Sigmoid colon (tissue), 7 donors: ENCODE data around the gene OR5AN1. TPM values are rescaled to one million over a fixed set of nuclear protein-coding genes. Genes with fewer than 3 reads are reported as not detected.
"Not testable (repeated sequence)": the region's sequence is repeated elsewhere in the genome, so short reads cannot be mapped to it uniquely, and the experiment has no call there.

Source experiments
- DNase-seq: peaks from one replicate; pipeline ENCODE4 v3.0.0-alpha.2; 2019
- H3K27ac ChIP-seq, 4 donors: fragments of 200-600 bp; sonication (generic); one replicate each; pipeline ENCODE4 v1.5.1; 2016 to 2019; ENCODE audit warnings: mild to moderate bottlenecking in 1 of 4
- H3K27me3 ChIP-seq, 3 donors: fragments of 200-600 bp; sonication (generic); one replicate each; pipeline ENCODE4 v1.5.1; 2019; ENCODE audit warnings: mild to moderate bottlenecking in 1 of 3
- H3K36me3 ChIP-seq, 4 donors: fragments of 200-600 bp; sonication (generic); one replicate each; pipeline ENCODE4 v1.5.1; 2016 to 2019
- H3K4me1 ChIP-seq, 4 donors: fragments of 200-600 bp; sonication (generic); one replicate each; pipeline ENCODE4 v1.5.1; 2017 to 2019
- H3K4me3 ChIP-seq, 4 donors: fragments of 200-600 bp; sonication (generic); one replicate each; pipeline ENCODE4 v1.5.1; 2017 to 2019; ENCODE audit warnings: mild to moderate bottlenecking in 2 of 4, moderate library complexity in 1 of 4
- H3K9me3 ChIP-seq, 4 donors: fragments of 200-600 bp in 3 of 4; sonication (generic) in 3 of 4; one replicate each; pipeline versions ENCODE4 v1.5.1 to v1.6.1; 2013 to 2019
- CTCF ChIP-seq, 4 experiments: fragments of 450-650 bp in 3 of 4; fragments of 200-600 bp in 1 of 4; IDR thresholded peaks; one replicate each; pipeline ENCODE4 v1.5.1; 2016 to 2019; ENCODE audit warnings: antibody characterized with exemption in 4 of 4, mild to moderate bottlenecking in 3 of 4, moderate library complexity in 2 of 4
- EP300 ChIP-seq, 4 donors: sonication (generic); formaldehyde crosslinking; IDR thresholded peaks; one replicate each; pipeline ENCODE4 v1.6.1; 2017; ENCODE audit warnings: antibody characterized with exemption in 4 of 4
- POLR2A ChIP-seq, 2 donors: fragments of 450-650 bp; IDR thresholded peaks; one replicate each; pipeline ENCODE4 v1.6.1; 2016; ENCODE audit warnings: antibody characterized with exemption in 2 of 2, mild to moderate bottlenecking in 2 of 2, moderate library complexity in 2 of 2
- POLR2AphosphoS5 ChIP-seq, 4 donors: sonication (generic); formaldehyde crosslinking; IDR thresholded peaks; one replicate each; pipeline ENCODE4 v1.6.1; 2017; ENCODE audit warnings: antibody characterized with exemption in 4 of 4
- WGBS, 2 donors: extraction: QIAGEN DNeasy Blood & Tissue Kit; methylation state at CpG; one replicate each; pipeline ENCODE4 v1.1.7; 2013; 5-methylcytosine and 5-hydroxymethylcytosine counted together
- intact Hi-C: fragments of 100-400 bp; cut with DNase I; formaldehyde crosslinking; loops from one replicate; pipeline ENCODE4 v1.15.1; 2023
- polyA plus RNA-seq, 3 donors: library from polyadenylated mRNA; stranded (reverse); fragments of 200-250 nt; gene quantifications; one replicate each; pipeline ENCODE4 v1.2.3, GENCODE V29; 2013
- total RNA-seq, 4 donors: library from RNA; depleted of rRNA; stranded (reverse); fragments of >200 nt; gene quantifications; one replicate each; pipeline ENCODE4 v1.1.0, GENCODE V29; 2016
- donor health status: healthy with polysubstance abuse.
- donor health status: Bipolar disorder and iron deficiency.
- donor health status: healthy.

OR5AN1 gene
- total and polyA plus RNA-seq, 7 donors = not detected

- intact Hi-C loops = no loop called here
- H3K4me3 ChIP-seq = no peak overlapping the region
- H3K27me3 ChIP-seq = no peaks in the 10 kb centered on the region
- H3K36me3 ChIP-seq = no peaks in the 10 kb centered on the region
- no peak overlapping the region for H3K27ac ChIP-seq
- WGBS, 2 donors = 53 to 60% methylated on average over 8 of the region's 8 CpGs
- no peaks in the 10 kb centered on the region for H3K4me1 ChIP-seq
- no peak for DNase-seq
- TF ChIP-seq POLR2AphosphoS5 (IDR thresholded peaks at IDR 0.05) = no peak
- TF ChIP-seq CTCF (IDR thresholded peaks at IDR 0.05) = no peak
- no peak for TF ChIP-seq POLR2A (IDR thresholded peaks at IDR 0.05)
- TF ChIP-seq EP300 (IDR thresholded peaks at IDR 0.05) = no peak
- H3K9me3 ChIP-seq = peaks cover 0 to 3% (median 0%) of the 10 kb centered on the region in 4 donors
Measured at GRCh38 chr11:59368238-59369022, 9.7 kb downstream of the OR5AN1 start.

GRCh38 chr11:59372324-59372723 lies 13.6 kb downstream of the OR5AN1 start:
- intact Hi-C loops = not testable (repeated sequence)
- WGBS, 2 donors = 26 to 49% methylated on average over 3 of the region's 3 CpGs

GRCh38 chr11:59380263-59381059 lies 21.8 kb downstream of the OR5AN1 start:
- no peak for DNase-seq
- Histone ChIP-seq H3K36me3 (no peaks in the 10 kb centered on the region), H3K9me3 (no peaks in the 10 kb centered on the region), H3K27me3 (no peaks in the 10 kb centered on the region), H3K27ac (no peak overlapping the region), H3K4me1 (no peaks in the 10 kb centered on the region), H3K4me3 (no peak overlapping the region)
- WGBS, 2 donors = 38 to 48% methylated on average over 2 of the region's 2 CpGs
- TF ChIP-seq POLR2A (IDR thresholded peaks at IDR 0.05) (no peak), EP300 (IDR thresholded peaks at IDR 0.05) (no peak), CTCF (IDR thresholded peaks at IDR 0.05) (no peak), POLR2AphosphoS5 (IDR thresholded peaks at IDR 0.05) (no peak)
- intact Hi-C loops = no loop called here

More at GRCh38 chr11:59372324-59372723, 13.6 kb downstream of the OR5AN1 start:
- not testable (repeated sequence) for H3K27me3 ChIP-seq, DNase-seq, H3K27ac ChIP-seq, H3K9me3 ChIP-seq, H3K4me1 ChIP-seq, H3K36me3 ChIP-seq, H3K4me3 ChIP-seq

GRCh38 chr11:59394186-59394585 lies 35.5 kb downstream of the OR5AN1 start:
- H3K9me3 ChIP-seq = no peaks in the 10 kb centered on the region
- no peaks in the 10 kb centered on the region for H3K27me3 ChIP-seq
- H3K4me3 ChIP-seq = no peak overlapping the region
- no peaks in the 10 kb centered on the region for H3K4me1 ChIP-seq
- no peak overlapping the region for H3K27ac ChIP-seq
- intact Hi-C loops = no loop called here
- no peak for DNase-seq
- no peaks in the 10 kb centered on the region for H3K36me3 ChIP-seq
- TF ChIP-seq POLR2A (IDR thresholded peaks at IDR 0.05) (no peak), POLR2AphosphoS5 (IDR thresholded peaks at IDR 0.05) (no peak), EP300 (IDR thresholded peaks at IDR 0.05) (no peak), CTCF (IDR thresholded peaks at IDR 0.05) (no peak)

GRCh38 chr11:59400461-59401261 lies 42.0 kb downstream of the OR5AN1 start:
- Histone ChIP-seq H3K4me1 (no peaks in the 10 kb centered on the region), H3K27me3 (no peaks in the 10 kb centered on the region), H3K4me3 (no peak overlapping the region), H3K36me3 (no peaks in the 10 kb centered on the region), H3K27ac (no peak overlapping the region), H3K9me3 (no peaks in the 10 kb centered on the region)
- 77 to 90% methylated on average over 3 of the region's 3 CpGs for WGBS, 2 donors
- TF ChIP-seq CTCF (IDR thresholded peaks at IDR 0.05) = no peak
- TF ChIP-seq EP300 (IDR thresholded peaks at IDR 0.05) = no peak
- no peak for TF ChIP-seq POLR2AphosphoS5 (IDR thresholded peaks at IDR 0.05)
- no peak for TF ChIP-seq POLR2A (IDR thresholded peaks at IDR 0.05)
- intact Hi-C loops = no loop called here
- no peak for DNase-seq
